PC-3 (cell line): ENCODE measurements around the gene CTTNBP2. TPM values are rescaled to one million over a fixed set of nuclear protein-coding genes. Genes with fewer than 3 reads are reported as not detected.

Experiments
- ATAC-seq: fragments of 200-7000 bp; cut with Tn5 transposase; 2 replicates; pipeline ENCODE4 v1.9.1; 2020; ENCODE audit warnings: mild to moderate bottlenecking, moderate library complexity
- BruUV-seq: library from RNA; stranded (reverse); fragments of 400-500 nt; replicated peaks from 2 replicates; lab custom pipeline; 2021; lab: Mats Ljungman, UMichigan
- CTCF ChIA-PET: fragments of 300-600 bp; sonication (Branson Sonifier 250); formaldehyde crosslinking; loops from one replicate; lab custom pipeline; 2022; ENCODE audit warnings: antibody characterized with exemption; lab: Charles Lee
- POLR2A ChIA-PET: fragments of 300-600 bp; sonication (Branson Sonifier 250); formaldehyde crosslinking; loops from one replicate; lab custom pipeline; 2022; ENCODE audit warnings: antibody characterized with exemption; ENCODE audit not compliant: unreplicated experiment; lab: Charles Lee
- DNase-seq: peaks from one replicate; pipeline ENCODE4 v3.0.0-alpha.2; 2015
- H2AFZ ChIP-seq: fragments of 300-600 bp; sonication (generic); 2 replicates; pipeline ENCODE4 v1.6.0; 2016; ENCODE audit warnings: antibody characterized with exemption, low read length
- H3F3A ChIP-seq: fragments of 300-600 bp; sonication (generic); one replicate; pipeline ENCODE4 v1.6.0; 2017; ENCODE audit warnings: antibody characterized with exemption, low read length, control low read depth, mild to moderate bottlenecking; ENCODE audit not compliant: unreplicated experiment
- H3K27ac ChIP-seq: fragments of 300-600 bp; sonication (generic); 2 replicates; pipeline ENCODE4 v1.5.1; 2016; ENCODE audit warnings: mild to moderate bottlenecking, low read length
- H3K27me3 ChIP-seq: fragments of 300-600 bp; sonication (generic); 2 replicates; pipeline ENCODE4 v1.6.1; 2016; ENCODE audit warnings: low read length, mixed read lengths
- H3K36me3 ChIP-seq: fragments of 300-600 bp; sonication (generic); 2 replicates; pipeline ENCODE4 v1.6.1; 2016; ENCODE audit warnings: low read depth, mixed run types, low read length, mixed read lengths
- H3K4me1 ChIP-seq: fragments of 300-600 bp; sonication (generic); 2 replicates; pipeline ENCODE4 v1.5.1; 2016; ENCODE audit warnings: low read length; ENCODE audit not compliant: insufficient read depth
- H3K4me2 ChIP-seq: fragments of 300-600 bp; sonication (generic); 2 replicates; pipeline ENCODE4 v1.6.0; 2016; ENCODE audit warnings: low read length
- H3K4me3 ChIP-seq: fragments of 300-600 bp; sonication (generic); 2 replicates; pipeline ENCODE4 v1.5.1; 2016; ENCODE audit warnings: mild to moderate bottlenecking, low read length, mixed read lengths
- H3K79me2 ChIP-seq: fragments of 300-600 bp; sonication (generic); 2 replicates; pipeline ENCODE4 v1.6.1; 2017; ENCODE audit warnings: low read length, mixed read lengths
- H3K9ac ChIP-seq: fragments of 300-600 bp; sonication (generic); 2 replicates; pipeline ENCODE4 v1.6.0; 2016; ENCODE audit warnings: mild to moderate bottlenecking, low read length
- H3K9me2 ChIP-seq: fragments of 300-600 bp; sonication (generic); replicated peaks from 2 replicates; pipeline ENCODE4 v1.6.1; 2016; ENCODE audit warnings: mixed run types, low read length, mixed read lengths
- H3K9me3 ChIP-seq: fragments of 300-600 bp; sonication (generic); 2 replicates; pipeline ENCODE4 v1.6.1; 2016; ENCODE audit warnings: low read length, mixed read lengths
- H4K20me1 ChIP-seq: fragments of 300-600 bp; sonication (generic); 2 replicates; pipeline ENCODE4 v1.6.1; 2016; ENCODE audit warnings: low read length, mixed read lengths
- CTCF ChIP-seq: fragments of 300-600 bp; sonication (generic); conservative IDR thresholded peaks from 2 replicates; pipeline ENCODE4 v1.5.1; 2017; ENCODE audit warnings: antibody characterized with exemption, low read depth, mild to moderate bottlenecking, low read length
- EZH2 ChIP-seq: fragments of 300-600 bp; sonication (generic); IDR thresholded peaks from one replicate; pipeline ENCODE4 v1.6.1; 2017; ENCODE audit warnings: antibody characterized with exemption, mild to moderate bottlenecking, low read length; ENCODE audit not compliant: unreplicated experiment
- EZH2phosphoT487 ChIP-seq: fragments of 300-600 bp; sonication (generic); IDR thresholded peaks from 2 replicates; pipeline ENCODE4 v1.6.1; 2018; ENCODE audit warnings: mild to moderate bottlenecking, antibody characterized with exemption, low read length, borderline replicate concordance
- intact Hi-C: fragments of 100-400 bp; cut with micrococcal nuclease; formaldehyde crosslinking; loops from 2 replicates; pipeline ENCODE4 v1.9.0; 2023
- total RNA-seq: library from RNA; depleted of rRNA; stranded (reverse); fragments of >200 nt; gene quantifications from 2 replicates; pipeline ENCODE4 v1.2.3, GENCODE V29; 2014

Gene CTTNBP2
- total RNA-seq, 1 experiment from 2014 or later, result 1.1 TPM

- Histone ChIP-seq H3K9ac (no peak overlapping the region), H3F3A (no peaks in the 10 kb centered on the region), H3K27ac (no peak overlapping the region), H4K20me1 (no peaks in the 10 kb centered on the region), H3K79me2 (no peaks in the 10 kb centered on the region), H3K4me1 (peaks cover 5% of the 10 kb centered on the region), H3K4me3 (no peak overlapping the region), H3K27me3 (no peaks in the 10 kb centered on the region), H3K9me3 (no peaks in the 10 kb centered on the region), H2AFZ (no peak overlapping the region), H3K4me2 (no peak overlapping the region), H3K9me2 (no peaks in the 10 kb centered on the region), H3K36me3 (no peaks in the 10 kb centered on the region)
- ChIA-PET POLR2A (no interaction called here), CTCF (no interaction called here)
- ATAC-seq, result no peak
- TF ChIP-seq EZH2, result no peak
- TF ChIP-seq EZH2phosphoT487, result no peak
- no peak for TF ChIP-seq CTCF
- no peak for DNase-seq
- intact Hi-C loops, result no loop called here
- no TSS peak for BruUV-seq
Observed at GRCh38 chr7:117776224-117776623, 97.0 kb downstream of the CTTNBP2 start.

GRCh38 chr7:117775801-117776200 lies 97.4 kb downstream of the CTTNBP2 start:
- Histone ChIP-seq H3K36me3 (no peaks in the 10 kb centered on the region), H4K20me1 (no peaks in the 10 kb centered on the region), H3K79me2 (no peaks in the 10 kb centered on the region), H3K9ac (no peak overlapping the region), H2AFZ (no peak overlapping the region), H3K27ac (no peak overlapping the region), H3K9me2 (no peaks in the 10 kb centered on the region), H3K4me3 (no peak overlapping the region), H3K4me2 (no peak overlapping the region), H3K27me3 (no peaks in the 10 kb centered on the region), H3K4me1 (peaks cover 5% of the 10 kb centered on the region), H3F3A (no peaks in the 10 kb centered on the region), H3K9me3 (no peaks in the 10 kb centered on the region)
- BruUV-seq, result no TSS peak
- ATAC-seq, result no peak
- CTCF ChIA-PET, result no interaction called here
- TF ChIP-seq EZH2phosphoT487 (no peak), CTCF (no peak), EZH2 (no peak)
- POLR2A ChIA-PET, result no interaction called here
- no peak for DNase-seq
- intact Hi-C loops, result no loop called here

- no peaks in the 10 kb centered on the region for H3K27me3 ChIP-seq
- no peak overlapping the region for H3K4me2 ChIP-seq
- ChIA-PET POLR2A (no interaction called here), CTCF (no interaction called here)
- no peak overlapping the region for H3K9ac ChIP-seq
- H3K27ac ChIP-seq, result no peak overlapping the region
- H3K36me3 ChIP-seq, result no peaks in the 10 kb centered on the region
- H3F3A ChIP-seq, result no peaks in the 10 kb centered on the region
- H3K9me2 ChIP-seq, result no peaks in the 10 kb centered on the region
- TF ChIP-seq EZH2 (no peak), CTCF (no peak), EZH2phosphoT487 (no peak)
- no peaks in the 10 kb centered on the region for H3K9me3 ChIP-seq
- DNase-seq (no peak), ATAC-seq (no peak)
- H4K20me1 ChIP-seq, result no peaks in the 10 kb centered on the region
- H3K79me2 ChIP-seq, result no peaks in the 10 kb centered on the region
- no peak overlapping the region for H3K4me3 ChIP-seq
- H3K4me1 ChIP-seq, result peaks cover 5% of the 10 kb centered on the region
- H2AFZ ChIP-seq, result no peak overlapping the region
- no TSS peak for BruUV-seq
- intact Hi-C loops, result no loop called here
Observed at GRCh38 chr7:117774943-117775342, 98.3 kb downstream of the CTTNBP2 start.
